Mesothelial cell of epicardium (in vitro differentiated cells): ENCODE results near the gene MSGN1. TPM values are rescaled to one million over a fixed set of nuclear protein-coding genes. Genes with fewer than 3 reads are reported as not detected.

ENCODE experiments used
- DNase-seq, 2 experiments: peaks; one replicate each; pipeline ENCODE4 v3.0.0; 2021; ENCODE audit warnings: low spot score in 2 of 2; ENCODE audit not compliant: unreplicated experiment in 2 of 2
- H3K27ac Mint-ChIP-seq: 2 replicates; pipeline ENCODE4 v1.8.0; 2021; ENCODE audit warnings: mixed read lengths
- H3K27me3 Mint-ChIP-seq: 2 replicates; pipeline ENCODE4 v1.8.0; 2021; ENCODE audit warnings: low read depth, mixed read lengths
- H3K36me3 Mint-ChIP-seq: 2 replicates; pipeline ENCODE4 v1.8.0; 2021; ENCODE audit warnings: mixed read lengths
- H3K4me1 Mint-ChIP-seq: 2 replicates; pipeline ENCODE4 v1.8.0; 2021; ENCODE audit warnings: mixed read lengths
- H3K4me3 Mint-ChIP-seq: 2 replicates; pipeline ENCODE4 v1.8.0; 2021; ENCODE audit warnings: mild to moderate bottlenecking, moderate library complexity, mixed read lengths
- H3K9me3 Mint-ChIP-seq: 2 replicates; pipeline ENCODE4 v1.8.0; 2021; ENCODE audit warnings: mixed read lengths
- CTCF ChIP-seq: fragments of 200-600 bp; sonication (generic); IDR thresholded peaks from one replicate; pipeline ENCODE4 v1.5.0; 2021; ENCODE audit warnings: antibody characterized with exemption; ENCODE audit not compliant: unreplicated experiment
- total RNA-seq: library from RNA; stranded (reverse); gene quantifications from 3 replicates; pipeline ENCODE4 v1.2.1, GENCODE V29; 2021

The MSGN1 gene
- total RNA-seq, 1 donor from 2014 or later: not detected

DNA sequence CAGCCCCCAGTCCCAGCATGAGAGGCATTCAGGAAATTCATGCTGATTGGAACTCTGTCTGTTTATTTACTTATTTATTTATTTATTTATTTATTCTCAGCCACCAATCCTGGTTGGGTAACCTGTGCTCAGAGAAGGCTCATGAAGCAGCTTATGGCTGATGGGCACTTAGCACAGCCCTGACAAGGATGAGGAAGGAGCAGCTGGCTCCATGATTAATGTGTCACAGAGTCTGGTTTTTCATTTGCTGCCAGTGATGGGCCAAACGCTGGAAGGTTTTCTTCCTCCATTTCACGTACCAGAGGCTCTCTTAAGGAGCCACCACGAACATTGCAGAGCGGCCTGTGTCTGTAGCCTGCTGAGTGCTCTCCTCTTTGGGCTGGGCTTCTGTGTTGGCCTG lies 33.9 kb downstream of the MSGN1 start:
- no peaks in the 10 kb centered on the region for H3K9me3 Mint-ChIP-seq
- H3K4me3 Mint-ChIP-seq: no peak overlapping the region
- H3K36me3 Mint-ChIP-seq: no peaks in the 10 kb centered on the region
- DNase-seq: no peak
- H3K27me3 Mint-ChIP-seq: peaks cover 28% of the 10 kb centered on the region
- no peak for TF ChIP-seq CTCF
- H3K27ac Mint-ChIP-seq: no peak overlapping the region
- no peaks in the 10 kb centered on the region for H3K4me1 Mint-ChIP-seq

- H3K27ac Mint-ChIP-seq: no peak overlapping the region
- no peak overlapping the region for H3K4me3 Mint-ChIP-seq
- no peaks in the 10 kb centered on the region for H3K9me3 Mint-ChIP-seq
- no peaks in the 10 kb centered on the region for H3K4me1 Mint-ChIP-seq
- H3K36me3 Mint-ChIP-seq: no peaks in the 10 kb centered on the region
- DNase-seq: peak in 1 of 2 experiments; percentile 62
- peaks cover 32% of the 10 kb centered on the region for H3K27me3 Mint-ChIP-seq
- peak; percentile 74 for TF ChIP-seq CTCF
Observed at GRCh38 chr2:17851731-17852585, 35.7 kb downstream of the MSGN1 start.

- no peaks in the 10 kb centered on the region for H3K36me3 Mint-ChIP-seq
- no peaks in the 10 kb centered on the region for H3K4me1 Mint-ChIP-seq
- no peak overlapping the region for H3K27ac Mint-ChIP-seq
- no peaks in the 10 kb centered on the region for H3K9me3 Mint-ChIP-seq
- peaks cover 46% of the 10 kb centered on the region for H3K27me3 Mint-ChIP-seq
- DNase-seq: no peak
- H3K4me3 Mint-ChIP-seq: no peak overlapping the region
- no peak for TF ChIP-seq CTCF
Observed at GRCh38 chr2:17853799-17854198, 37.5 kb downstream of the MSGN1 start.

DNA sequence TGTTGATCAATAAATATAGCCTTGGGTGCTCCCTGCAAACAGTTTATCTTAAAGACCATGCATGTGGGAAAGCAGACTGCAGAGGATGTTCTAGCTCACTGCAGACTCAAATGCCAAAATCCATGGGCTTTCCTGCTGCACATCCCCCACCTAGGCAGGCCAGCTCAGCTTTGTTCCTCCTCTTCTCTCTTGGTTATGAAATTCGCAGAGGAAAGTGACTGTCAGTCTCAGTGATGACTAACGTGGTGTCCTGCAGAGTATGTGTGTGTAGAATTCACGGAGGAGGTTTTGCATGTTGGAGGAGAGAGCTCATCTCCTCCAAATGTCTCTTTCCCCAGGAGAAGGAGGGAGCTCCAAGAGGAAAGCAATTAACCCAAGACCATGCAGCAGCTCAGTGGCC lies 40.8 kb downstream of the MSGN1 start:
- Mint-ChIP-seq H3K36me3 (no peaks in the 10 kb centered on the region), H3K9me3 (no peaks in the 10 kb centered on the region), H3K27ac (no peak overlapping the region), H3K4me3 (no peak overlapping the region), H3K27me3 (peaks cover 66% of the 10 kb centered on the region), H3K4me1 (no peaks in the 10 kb centered on the region)
- TF ChIP-seq CTCF: no peak
- DNase-seq: no peak

DNA sequence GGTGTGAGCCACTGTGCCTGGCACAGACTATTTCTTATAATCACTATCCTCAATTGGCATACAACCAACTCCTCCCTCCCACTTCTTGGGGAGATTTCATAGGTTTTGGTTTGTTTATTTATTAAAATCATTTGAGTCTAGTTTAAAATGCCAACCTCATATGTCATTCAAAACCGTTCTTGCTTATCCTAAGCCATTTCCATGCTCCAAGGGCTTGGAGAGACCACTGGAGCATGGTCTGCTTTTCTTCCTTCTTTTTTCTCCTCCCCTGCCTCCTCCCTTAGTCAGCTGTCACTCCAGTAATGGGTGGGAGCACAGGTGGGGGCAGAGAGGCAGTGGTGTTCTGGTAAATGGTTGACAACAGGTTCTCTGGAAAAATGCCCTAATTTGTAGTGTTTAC lies 41.8 kb downstream of the MSGN1 start:
- no peak for TF ChIP-seq CTCF
- no peaks in the 10 kb centered on the region for H3K36me3 Mint-ChIP-seq
- H3K27me3 Mint-ChIP-seq: peaks cover 70% of the 10 kb centered on the region
- no peak for DNase-seq
- H3K9me3 Mint-ChIP-seq: no peaks in the 10 kb centered on the region
- H3K27ac Mint-ChIP-seq: no peak overlapping the region
- no peaks in the 10 kb centered on the region for H3K4me1 Mint-ChIP-seq
- H3K4me3 Mint-ChIP-seq: no peak overlapping the region
